ENCODE data around the gene PLXND1.
A peak's percentile ranks its signal among the peaks of the same experiment; 100 is the strongest.

PLXND1 gene

DNA sequence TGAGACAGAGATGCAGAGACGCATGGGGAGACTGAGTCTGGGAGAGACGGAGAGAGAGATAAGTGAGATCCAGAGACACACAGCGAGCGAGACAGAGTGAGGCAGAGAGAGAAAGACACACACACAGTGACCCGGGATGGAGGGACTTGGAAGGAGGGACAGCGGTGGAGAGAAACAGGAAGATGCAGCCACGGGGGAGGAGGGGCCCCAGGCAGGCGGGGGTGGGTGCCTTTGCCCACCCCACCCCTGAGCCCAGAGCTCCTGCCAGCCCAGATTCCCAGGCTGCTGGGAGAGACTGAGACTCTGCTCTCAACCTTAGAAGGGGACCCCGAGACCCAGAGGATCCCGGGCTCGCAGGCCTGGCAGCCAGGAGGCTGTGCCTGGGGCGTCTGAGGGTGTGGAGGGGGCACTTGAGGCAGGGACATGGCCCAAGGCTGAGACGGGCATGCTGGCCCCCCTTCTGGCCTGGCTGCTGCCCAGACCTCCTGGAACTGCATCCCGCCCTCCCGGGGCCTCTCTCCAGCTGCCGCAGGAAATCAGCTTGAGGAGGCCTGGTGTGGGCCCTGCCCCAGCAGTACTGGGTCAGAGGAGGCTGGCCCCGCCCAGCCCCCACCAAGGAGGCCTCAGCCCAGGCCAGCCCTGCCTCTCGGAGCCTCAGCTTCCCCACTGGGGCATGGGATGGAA lies 45.4 kb downstream of the PLXND1 start:
- Histone ChIP-seq H3K4me3 (no peak overlapping the region), H3K4me1 (no peaks in the 10 kb centered on the region), H3K27me3 (ENCODE audit: low read depth) (no peaks in the 10 kb centered on the region), H3K36me3 (replicated peaks) (peaks cover 9% of the 10 kb centered on the region), H3K9me3 (no peaks in the 10 kb centered on the region)
- in situ Hi-C loops (cut with MboI; ENCODE audit: low sequenced_read_pairs): no loop called here
- no peak for DNase-seq (ENCODE audit: low spot score in 2 of 2)

DNA sequence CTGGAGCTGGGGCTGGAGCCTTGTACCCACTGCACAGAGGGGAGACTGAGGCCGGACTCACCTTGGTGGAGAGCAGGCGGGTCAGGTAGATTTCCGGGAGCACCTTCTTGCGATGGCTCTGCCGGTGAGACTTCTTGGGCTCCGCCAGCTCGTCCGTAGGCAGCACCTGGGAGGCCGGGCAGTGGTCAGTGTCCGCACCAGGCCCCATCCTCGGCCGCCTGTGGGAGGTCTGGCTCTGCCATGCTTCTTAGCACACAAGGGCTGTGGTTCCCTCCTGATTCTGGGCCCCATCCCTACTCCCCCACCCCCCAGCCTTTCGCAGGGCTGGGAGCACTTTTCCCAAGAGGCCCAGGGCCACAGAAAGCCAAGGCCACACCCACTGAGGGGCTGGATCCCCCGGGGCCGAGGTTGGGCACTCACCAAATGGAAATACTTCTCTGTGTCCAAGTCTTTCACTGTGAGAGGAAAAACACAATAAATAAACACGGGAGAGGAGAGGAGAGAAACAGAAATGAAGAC lies 46.1 kb downstream of the PLXND1 start:
- in situ Hi-C loops (cut with MboI; ENCODE audit: low sequenced_read_pairs): no loop called here
- no peak overlapping the region for H3K4me3 ChIP-seq
- peaks cover 9% of the 10 kb centered on the region for H3K36me3 ChIP-seq (replicated peaks)
- peak in 1 of 2 experiments; percentile 62 for DNase-seq (ENCODE audit: low spot score in 2 of 2)
- no peaks in the 10 kb centered on the region for H3K9me3 ChIP-seq
- no peaks in the 10 kb centered on the region for H3K4me1 ChIP-seq
- H3K27me3 ChIP-seq (ENCODE audit: low read depth): no peaks in the 10 kb centered on the region

DNA sequence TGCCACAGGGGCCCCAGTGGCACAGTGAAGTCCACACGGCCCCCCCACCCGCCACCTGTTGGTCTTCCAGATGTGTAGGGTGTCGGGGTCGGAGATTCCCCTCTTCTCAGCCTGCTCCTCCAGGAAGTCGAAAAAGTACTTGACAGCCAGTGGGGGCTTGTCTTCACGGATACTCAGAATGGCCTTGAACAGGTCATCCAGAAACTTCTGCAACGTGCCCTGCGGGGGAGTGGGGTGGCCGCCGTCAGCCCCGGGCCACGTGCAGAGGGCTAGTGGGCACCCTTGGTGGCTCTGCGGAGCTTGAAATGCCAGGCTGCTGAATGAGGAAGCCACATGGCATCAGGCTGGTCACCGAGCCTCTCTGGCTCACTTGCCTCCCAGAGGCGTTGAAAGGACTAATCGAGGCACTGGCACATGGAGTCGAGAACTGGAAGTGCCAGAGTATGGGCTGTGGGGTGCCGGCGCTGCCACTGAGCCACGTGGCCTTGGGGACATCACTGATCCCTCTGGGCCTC lies 46.9 kb downstream of the PLXND1 start:
- Histone ChIP-seq H3K4me3 (no peak overlapping the region), H3K4me1 (no peaks in the 10 kb centered on the region), H3K36me3 (replicated peaks) (peaks cover 9% of the 10 kb centered on the region), H3K27me3 (ENCODE audit: low read depth) (no peaks in the 10 kb centered on the region), H3K9me3 (no peaks in the 10 kb centered on the region)
- in situ Hi-C loops (cut with MboI; ENCODE audit: low sequenced_read_pairs): no loop called here
- no peak for DNase-seq (ENCODE audit: low spot score in 2 of 2)

DNA sequence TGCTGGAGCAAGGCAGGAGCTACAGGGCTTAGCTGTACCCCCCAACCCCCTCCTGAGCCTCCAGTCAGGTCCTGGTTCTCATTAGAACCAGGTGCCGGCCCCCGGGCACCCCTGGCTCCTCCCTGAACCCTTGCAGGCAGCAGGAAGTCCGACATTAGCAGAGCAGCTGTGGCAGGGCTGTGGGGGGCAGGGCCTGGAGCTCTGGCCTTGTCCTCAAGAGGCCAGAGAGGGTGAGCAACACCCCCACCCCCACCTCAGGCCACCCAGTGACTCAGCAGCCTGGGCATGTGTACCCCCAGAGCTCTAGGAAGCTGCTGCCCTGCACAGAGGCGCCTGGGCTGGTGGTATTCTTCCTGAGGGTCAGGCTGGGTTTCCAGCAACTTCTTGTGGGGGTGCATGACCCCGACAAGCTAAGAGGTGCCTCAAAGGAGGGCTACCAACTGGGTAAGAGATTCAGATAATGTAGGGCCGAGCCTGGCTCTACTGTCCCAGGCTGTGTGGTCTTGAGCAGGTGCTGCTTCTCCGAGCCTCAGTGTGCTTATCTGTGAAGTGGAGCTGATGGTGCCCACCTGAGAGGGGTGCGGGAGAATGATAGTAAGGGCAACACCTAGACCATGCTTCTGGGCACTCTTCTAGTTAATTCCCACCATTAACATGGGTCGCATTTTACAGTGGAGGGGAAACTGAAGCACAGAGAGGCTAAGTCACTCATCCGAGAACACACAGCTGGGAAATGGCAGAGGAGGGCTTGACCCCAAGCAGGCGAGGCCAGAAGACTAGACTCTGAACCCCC lies 47.5 kb downstream of the PLXND1 start:
- H3K4me3 ChIP-seq: no peak overlapping the region
- peaks cover 9% of the 10 kb centered on the region; the same call in 1 of the 2 replicates for H3K36me3 ChIP-seq (replicated peaks)
- DNase-seq (ENCODE audit: low spot score in 2 of 2): no peak
- no peaks in the 10 kb centered on the region for H3K27me3 ChIP-seq (ENCODE audit: low read depth)
- H3K9me3 ChIP-seq: no peaks in the 10 kb centered on the region
- in situ Hi-C loops (cut with MboI; ENCODE audit: low sequenced_read_pairs): no loop called here
- H3K4me1 ChIP-seq: no peaks in the 10 kb centered on the region

DNA sequence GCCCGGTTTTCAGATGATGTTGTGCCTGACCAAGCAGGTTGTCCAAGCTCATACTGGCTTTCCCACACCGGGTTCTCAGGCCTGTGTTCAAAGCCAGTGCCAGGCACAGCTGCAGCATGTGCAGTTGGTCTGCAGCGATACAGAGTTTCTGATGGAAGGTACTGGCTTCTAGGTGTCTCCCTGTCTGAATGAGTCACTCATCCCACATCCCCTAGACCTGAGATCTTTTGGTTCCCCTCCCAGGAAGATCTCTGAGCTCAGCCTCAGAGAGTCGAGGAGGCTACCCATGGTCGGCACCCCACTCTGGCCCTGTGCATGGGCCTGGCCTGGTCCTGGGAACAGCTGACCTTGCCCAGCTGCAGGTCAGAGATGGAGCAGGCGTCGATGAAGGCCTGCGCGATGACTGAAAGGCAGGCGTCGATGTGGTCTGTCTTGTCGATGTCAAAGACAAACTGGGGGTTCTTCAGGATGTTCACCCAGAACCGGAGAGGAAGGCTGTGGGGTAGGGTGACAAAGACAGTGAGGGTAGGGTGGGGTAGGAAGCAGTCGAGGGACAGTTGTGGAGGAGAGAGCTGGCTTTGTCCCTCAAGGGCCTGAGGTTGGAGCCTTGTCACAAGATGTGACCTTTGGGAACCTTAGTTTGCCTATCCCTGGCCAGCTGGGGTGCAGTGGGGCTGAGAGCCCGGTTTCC lies 48.2 kb downstream of the PLXND1 start:
- in situ Hi-C loops (cut with MboI; ENCODE audit: low sequenced_read_pairs): no loop called here
- H3K4me1 ChIP-seq: no peaks in the 10 kb centered on the region
- H3K9me3 ChIP-seq: no peaks in the 10 kb centered on the region
- no peak overlapping the region for H3K4me3 ChIP-seq
- H3K27me3 ChIP-seq (ENCODE audit: low read depth): no peaks in the 10 kb centered on the region
- no peak for DNase-seq (ENCODE audit: low spot score in 2 of 2)
- H3K36me3 ChIP-seq (replicated peaks): peaks cover 9% of the 10 kb centered on the region; the same call in 1 of the 2 replicates

DNA sequence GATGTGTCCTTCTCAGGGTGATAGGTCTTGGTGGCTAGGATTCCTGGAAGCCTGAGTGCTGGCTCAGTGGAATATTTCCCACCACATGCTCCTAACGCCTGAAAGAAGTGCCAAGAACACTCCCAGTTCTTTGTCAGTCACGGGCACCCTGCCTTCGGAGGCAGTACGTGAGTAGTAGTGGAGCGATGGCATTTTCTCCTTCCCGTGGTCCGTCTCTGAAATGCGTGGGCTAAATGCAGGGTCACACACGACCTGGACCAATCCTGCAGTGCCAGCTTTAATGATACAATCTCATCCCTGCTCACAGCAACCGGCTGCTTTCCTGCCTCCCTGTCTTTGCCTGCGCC lies 49.0 kb downstream of the PLXND1 start:
- no peak overlapping the region for H3K4me3 ChIP-seq
- in situ Hi-C loops (cut with MboI; ENCODE audit: low sequenced_read_pairs): no loop called here
- H3K9me3 ChIP-seq: no peaks in the 10 kb centered on the region
- no peaks in the 10 kb centered on the region for H3K4me1 ChIP-seq
- H3K27me3 ChIP-seq (ENCODE audit: low read depth): no peaks in the 10 kb centered on the region
- no peak for DNase-seq (ENCODE audit: low spot score in 2 of 2)
- peaks cover 5% of the 10 kb centered on the region; the same call in 1 of the 2 replicates for H3K36me3 ChIP-seq (replicated peaks)

DNA sequence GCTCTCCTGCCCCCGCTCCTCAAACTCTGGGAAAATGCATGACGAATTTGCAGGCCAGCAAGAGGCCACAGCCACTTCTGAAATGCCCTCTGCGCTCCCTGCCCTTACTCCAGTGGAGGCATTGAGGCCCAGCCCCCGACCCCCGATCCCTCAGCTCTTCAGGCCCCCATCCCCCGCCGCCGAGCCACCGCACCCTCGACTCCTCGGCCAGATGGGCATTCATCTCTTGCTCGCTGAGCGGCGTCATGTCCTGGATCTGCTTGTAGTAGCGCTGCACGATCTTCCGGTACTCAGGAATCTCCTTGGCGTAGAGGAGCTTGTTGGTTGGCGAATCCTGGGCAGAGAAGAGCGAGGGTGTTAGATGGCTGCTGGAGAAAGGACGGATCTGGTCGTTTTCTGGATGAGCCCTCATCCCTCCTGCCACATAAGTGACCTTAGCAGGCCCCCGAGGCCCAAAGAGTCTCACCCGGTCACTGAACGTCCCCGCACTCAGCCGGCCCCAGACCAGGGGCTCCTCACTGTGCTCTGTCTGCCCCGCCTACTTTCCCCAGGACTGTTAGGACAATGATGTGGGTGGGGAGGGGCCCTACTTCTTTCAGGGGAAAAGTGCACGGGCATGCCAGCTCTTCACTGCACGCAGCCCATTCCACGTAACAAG lies 49.5 kb downstream of the PLXND1 start:
- no peaks in the 10 kb centered on the region for H3K9me3 ChIP-seq
- no peak for DNase-seq (ENCODE audit: low spot score in 2 of 2)
- no peaks in the 10 kb centered on the region for H3K4me1 ChIP-seq
- peaks cover under 1% of the 10 kb centered on the region; the same call in 1 of the 2 replicates for H3K36me3 ChIP-seq (replicated peaks)
- in situ Hi-C loops (cut with MboI; ENCODE audit: low sequenced_read_pairs): no loop called here
- no peaks in the 10 kb centered on the region for H3K27me3 ChIP-seq (ENCODE audit: low read depth)
- no peak overlapping the region for H3K4me3 ChIP-seq

DNA sequence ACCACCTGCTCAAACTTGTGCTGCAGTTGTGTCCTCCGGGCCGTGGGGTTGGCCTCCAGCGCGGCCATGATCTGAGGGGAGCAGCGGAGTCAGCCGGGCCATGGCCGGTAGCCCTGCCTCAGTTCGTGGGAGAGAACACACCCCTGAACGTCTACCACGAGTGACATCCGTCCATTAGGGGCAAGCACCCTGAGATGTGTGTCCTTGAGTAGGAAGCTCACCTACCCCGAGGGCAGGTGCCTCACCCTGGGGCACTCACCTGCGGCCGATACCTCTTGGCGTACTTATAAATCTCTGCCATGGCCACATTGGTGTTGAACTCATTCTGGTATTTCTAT lies 50.1 kb downstream of the PLXND1 start:
- Histone ChIP-seq H3K9me3 (no peaks in the 10 kb centered on the region), H3K4me3 (no peak overlapping the region), H3K36me3 (replicated peaks) (no peaks in the 10 kb centered on the region; the same call in 1 of the 2 replicates), H3K4me1 (no peaks in the 10 kb centered on the region), H3K27me3 (ENCODE audit: low read depth) (no peaks in the 10 kb centered on the region)
- in situ Hi-C loops (cut with MboI; ENCODE audit: low sequenced_read_pairs): no loop called here
- no peak for DNase-seq (ENCODE audit: low spot score in 2 of 2)

DNA sequence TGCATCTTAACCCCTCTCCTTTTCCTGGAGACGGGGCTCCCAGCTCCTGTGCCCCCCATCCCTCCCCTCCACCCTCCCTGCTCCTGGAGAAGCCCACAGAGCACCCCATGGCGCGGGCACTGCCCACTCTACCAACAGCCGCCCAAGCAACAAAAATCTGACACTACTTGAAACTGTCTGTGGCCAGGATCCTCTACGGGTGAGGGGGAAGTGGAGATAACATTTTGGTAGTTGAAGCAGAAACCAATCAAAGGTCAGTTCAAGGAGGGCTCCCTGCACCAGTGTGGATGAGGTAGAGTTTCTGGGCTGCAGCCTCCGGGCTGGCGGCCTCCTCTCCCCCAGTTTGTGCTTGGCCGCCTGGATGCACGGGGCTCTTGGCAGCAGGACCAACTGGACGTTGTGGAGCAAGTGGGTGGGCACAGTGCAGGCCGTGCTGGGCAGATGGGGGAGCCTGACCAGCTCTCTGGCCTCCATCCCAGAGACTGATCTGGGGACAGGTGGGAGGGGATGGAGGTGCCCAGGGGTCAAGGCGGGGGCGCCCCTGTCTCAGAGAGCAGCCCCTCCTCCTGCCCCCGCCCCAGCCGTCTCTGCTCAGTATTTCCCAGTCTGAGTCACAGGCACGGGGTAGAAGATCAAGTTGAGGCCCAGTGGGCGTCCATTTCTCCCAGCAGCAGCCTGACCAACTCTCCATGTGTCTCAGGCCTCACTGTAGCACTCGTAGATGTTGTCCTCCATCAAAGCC lies 50.7 kb downstream of the PLXND1 start:
- DNase-seq (ENCODE audit: low spot score in 2 of 2): no peak
- H3K27me3 ChIP-seq (ENCODE audit: low read depth): no peaks in the 10 kb centered on the region
- H3K4me3 ChIP-seq: no peak overlapping the region
- in situ Hi-C loops (cut with MboI; ENCODE audit: low sequenced_read_pairs): no loop called here
- no peaks in the 10 kb centered on the region; the same call in 1 of the 2 replicates for H3K36me3 ChIP-seq (replicated peaks)
- no peaks in the 10 kb centered on the region for H3K9me3 ChIP-seq
- H3K4me1 ChIP-seq: no peaks in the 10 kb centered on the region

DNA sequence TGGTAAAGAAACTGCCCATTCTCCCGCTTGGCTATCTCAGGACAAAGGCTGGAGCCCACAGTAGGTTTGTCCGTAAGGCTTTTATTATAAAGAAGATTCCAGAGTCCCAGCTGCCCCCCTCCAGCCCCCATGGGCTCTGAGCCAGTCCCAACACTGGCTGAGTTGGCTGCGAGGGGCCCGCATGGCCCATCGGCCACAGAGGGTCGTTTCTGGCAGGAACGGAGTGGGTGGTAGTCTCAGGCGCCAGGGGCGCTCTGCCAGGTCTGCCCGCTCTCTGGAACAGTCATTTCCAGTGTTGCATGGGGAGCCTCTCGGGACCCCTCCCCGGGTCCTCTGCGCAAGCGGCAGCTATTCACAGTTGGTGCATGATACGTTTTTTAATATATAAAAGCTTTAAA lies 51.3 kb downstream of the PLXND1 start:
- in situ Hi-C loops (cut with MboI; ENCODE audit: low sequenced_read_pairs): no loop called here
- Histone ChIP-seq H3K27me3 (ENCODE audit: low read depth) (no peaks in the 10 kb centered on the region), H3K4me3 (no peak overlapping the region), H3K4me1 (no peaks in the 10 kb centered on the region), H3K36me3 (replicated peaks) (no peaks in the 10 kb centered on the region; the same call in 1 of the 2 replicates), H3K9me3 (no peaks in the 10 kb centered on the region)
- no peak for DNase-seq (ENCODE audit: low spot score in 2 of 2)

DNA sequence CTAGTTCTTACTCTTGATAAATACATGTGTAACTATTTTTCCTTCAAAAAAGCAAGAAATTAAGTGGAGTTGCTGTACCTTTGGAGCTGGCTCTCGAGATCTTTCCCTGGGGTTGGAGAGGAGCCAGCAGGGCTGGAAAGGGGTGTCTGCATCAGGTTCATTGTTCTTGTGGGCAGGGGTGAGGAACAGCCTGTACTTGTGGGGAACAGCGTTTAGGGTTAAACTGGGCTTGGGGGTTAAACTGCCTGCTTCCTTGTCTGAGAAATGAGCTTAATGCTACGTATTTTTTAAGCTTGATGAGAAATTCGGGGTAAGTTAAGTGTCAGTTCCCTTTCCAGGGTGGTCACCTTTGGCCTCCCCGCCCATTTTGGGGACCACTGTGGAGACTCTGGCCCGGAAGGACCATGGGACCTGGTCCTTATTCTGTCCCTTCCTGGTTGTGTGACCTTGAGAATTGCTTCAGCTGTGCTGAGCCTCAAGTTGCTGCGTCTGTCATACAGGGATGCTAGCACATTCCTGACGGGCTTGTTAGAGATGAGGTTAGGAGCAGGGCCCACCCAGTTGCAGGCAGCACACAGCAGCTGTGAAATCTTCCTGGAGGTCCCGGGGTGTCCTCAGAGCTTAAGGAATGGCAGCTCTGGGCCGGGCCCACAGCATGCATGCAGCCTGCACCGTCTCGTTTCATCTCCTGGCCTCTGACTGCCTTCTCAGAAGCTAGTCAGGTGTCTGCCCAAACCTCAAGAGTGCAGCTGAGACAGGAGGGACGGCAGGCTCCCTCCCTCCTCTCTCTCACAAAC lies 51.9 kb downstream of the PLXND1 start:
- Histone ChIP-seq H3K4me3 (no peak overlapping the region), H3K27me3 (ENCODE audit: low read depth) (no peaks in the 10 kb centered on the region), H3K4me1 (no peaks in the 10 kb centered on the region), H3K36me3 (replicated peaks) (no peaks in the 10 kb centered on the region; the same call in 1 of the 2 replicates), H3K9me3 (no peaks in the 10 kb centered on the region)
- no peak for DNase-seq (ENCODE audit: low spot score in 2 of 2)
- in situ Hi-C loops (cut with MboI; ENCODE audit: low sequenced_read_pairs): no loop called here

DNA sequence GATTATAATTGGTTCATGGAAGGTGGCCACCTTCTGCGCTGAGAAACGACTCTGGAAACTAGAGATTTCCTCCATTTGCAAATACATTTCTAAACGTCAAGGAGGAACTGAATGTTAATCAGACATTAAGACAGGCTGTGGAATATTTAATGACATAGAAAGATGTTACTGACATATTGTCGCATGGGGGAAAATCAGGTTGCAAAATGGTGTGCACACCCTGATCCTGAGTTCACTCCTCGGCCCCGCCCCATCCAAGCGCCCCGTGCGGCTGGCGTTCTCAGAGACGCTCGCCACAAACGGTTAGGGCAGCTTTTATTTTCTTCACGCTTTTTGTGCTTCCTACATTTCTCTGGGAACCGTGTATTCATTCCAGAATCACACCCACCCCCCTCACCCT lies 52.8 kb downstream of the PLXND1 start:
- Histone ChIP-seq H3K9me3 (no peaks in the 10 kb centered on the region), H3K4me3 (no peak overlapping the region), H3K27me3 (ENCODE audit: low read depth) (no peaks in the 10 kb centered on the region), H3K36me3 (replicated peaks) (no peaks in the 10 kb centered on the region; the same call in 1 of the 2 replicates), H3K4me1 (no peaks in the 10 kb centered on the region)
- in situ Hi-C loops (cut with MboI; ENCODE audit: low sequenced_read_pairs): no loop called here
- no peak for DNase-seq (ENCODE audit: low spot score in 2 of 2)
